WERI-Rb-1 (cell line): Measurements from ENCODE around the gene CENPP.
"Not testable (repeated sequence)": the region's sequence is repeated elsewhere in the genome, so short reads cannot be mapped to it uniquely, and the experiment has no call there.

Experiments
- DNase-seq: peaks from one replicate; pipeline ENCODE4 v3.0.0-alpha.2; 2020
- H3K27ac ChIP-seq: fragments of 250-450 bp; sonication (Bioruptor Pico); 2 replicates; pipeline ENCODE4 v1.5.1; 2020; ENCODE audit warnings: mild to moderate bottlenecking, moderate library complexity
- H3K27me3 ChIP-seq: fragments of 250-450 bp; sonication (Bioruptor Pico); 2 replicates; pipeline ENCODE4 v1.5.1; 2021; ENCODE audit warnings: mild to moderate bottlenecking, low read depth, moderate library complexity; ENCODE audit not compliant: insufficient read depth, severe bottlenecking
- H3K36me3 ChIP-seq: fragments of 250-450 bp; sonication (Bioruptor Pico); 2 replicates; pipeline ENCODE4 v1.5.1; 2020; ENCODE audit warnings: mild to moderate bottlenecking, moderate library complexity
- H3K4me3 ChIP-seq: 2 replicates; pipeline ENCODE4 v1.5.1; 2011; ENCODE audit warnings: low read depth, mild to moderate bottlenecking, control low read depth, low read length
- H3K9me3 ChIP-seq: fragments of 250-450 bp; sonication (Bioruptor Pico); 2 replicates; pipeline ENCODE4 v1.5.1; 2021; ENCODE audit warnings: mild to moderate bottlenecking, moderate library complexity; ENCODE audit not compliant: severe bottlenecking
- TF ChIP-seq, protein P1 (sequence below): IDR thresholded peaks from 2 replicates; pipeline ENCODE4 v1.5.1; 2011; ENCODE audit warnings: low read depth, mild to moderate bottlenecking, control low read depth, inconsistent platforms, low read length

The CENPP gene

DNA sequence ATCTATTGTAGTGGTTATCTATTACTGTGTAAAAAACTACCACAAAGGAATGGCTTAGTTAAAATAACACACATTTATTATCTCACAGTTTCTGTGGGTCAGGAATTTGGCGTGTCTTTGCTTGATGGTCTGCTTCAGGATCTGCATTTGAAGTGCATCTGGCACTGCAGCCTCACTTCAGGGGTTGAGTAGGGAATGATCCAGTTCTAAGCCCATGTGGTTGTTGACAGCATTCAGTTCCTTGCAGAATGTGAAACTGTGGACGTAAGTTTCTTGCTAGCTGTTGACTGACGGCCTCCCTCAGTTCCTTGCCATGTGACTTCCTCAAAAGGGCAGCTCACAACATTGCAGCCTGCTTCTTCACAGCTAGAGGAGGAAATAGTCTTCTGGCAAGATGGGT, 80.7 kb downstream of the CENPP start:
- Histone ChIP-seq H3K36me3 (no peaks in the 10 kb centered on the region), H3K4me3 (no peak overlapping the region), H3K27me3 (no peaks in the 10 kb centered on the region), H3K9me3 (no peaks in the 10 kb centered on the region), H3K27ac (no peak overlapping the region)
- DNase-seq, result no peak
- TF ChIP-seq, protein P1, sequence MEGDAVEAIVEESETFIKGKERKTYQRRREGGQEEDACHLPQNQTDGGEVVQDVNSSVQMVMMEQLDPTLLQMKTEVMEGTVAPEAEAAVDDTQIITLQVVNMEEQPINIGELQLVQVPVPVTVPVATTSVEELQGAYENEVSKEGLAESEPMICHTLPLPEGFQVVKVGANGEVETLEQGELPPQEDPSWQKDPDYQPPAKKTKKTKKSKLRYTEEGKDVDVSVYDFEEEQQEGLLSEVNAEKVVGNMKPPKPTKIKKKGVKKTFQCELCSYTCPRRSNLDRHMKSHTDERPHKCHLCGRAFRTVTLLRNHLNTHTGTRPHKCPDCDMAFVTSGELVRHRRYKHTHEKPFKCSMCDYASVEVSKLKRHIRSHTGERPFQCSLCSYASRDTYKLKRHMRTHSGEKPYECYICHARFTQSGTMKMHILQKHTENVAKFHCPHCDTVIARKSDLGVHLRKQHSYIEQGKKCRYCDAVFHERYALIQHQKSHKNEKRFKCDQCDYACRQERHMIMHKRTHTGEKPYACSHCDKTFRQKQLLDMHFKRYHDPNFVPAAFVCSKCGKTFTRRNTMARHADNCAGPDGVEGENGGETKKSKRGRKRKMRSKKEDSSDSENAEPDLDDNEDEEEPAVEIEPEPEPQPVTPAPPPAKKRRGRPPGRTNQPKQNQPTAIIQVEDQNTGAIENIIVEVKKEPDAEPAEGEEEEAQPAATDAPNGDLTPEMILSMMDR, result no peak

DNA sequence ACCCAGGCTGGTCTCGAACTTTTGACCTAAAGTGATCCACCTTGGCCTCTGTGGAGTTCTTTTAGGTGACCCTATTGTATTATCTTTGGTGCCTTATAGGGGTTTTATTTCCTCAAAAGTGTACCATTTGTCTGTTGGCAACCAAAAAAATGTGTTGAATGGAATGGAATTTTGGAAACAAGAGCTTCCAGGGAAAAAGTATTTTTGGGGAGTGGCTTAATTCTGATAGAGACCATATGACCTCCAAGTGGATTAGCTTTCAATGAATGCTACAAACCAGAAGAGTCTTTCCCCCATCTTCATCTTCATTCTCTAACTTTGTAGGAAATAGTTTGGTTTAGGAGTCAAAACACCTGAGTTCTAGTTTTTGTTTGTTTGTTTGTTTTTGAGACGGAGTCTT, 82.1 kb downstream of the CENPP start:
- no peaks in the 10 kb centered on the region for H3K9me3 ChIP-seq
- no peaks in the 10 kb centered on the region for H3K36me3 ChIP-seq
- DNase-seq, result no peak
- no peaks in the 10 kb centered on the region for H3K27me3 ChIP-seq
- no peak overlapping the region for H3K27ac ChIP-seq
- no peak overlapping the region for H3K4me3 ChIP-seq
- TF ChIP-seq, protein P1, result no peak

DNA sequence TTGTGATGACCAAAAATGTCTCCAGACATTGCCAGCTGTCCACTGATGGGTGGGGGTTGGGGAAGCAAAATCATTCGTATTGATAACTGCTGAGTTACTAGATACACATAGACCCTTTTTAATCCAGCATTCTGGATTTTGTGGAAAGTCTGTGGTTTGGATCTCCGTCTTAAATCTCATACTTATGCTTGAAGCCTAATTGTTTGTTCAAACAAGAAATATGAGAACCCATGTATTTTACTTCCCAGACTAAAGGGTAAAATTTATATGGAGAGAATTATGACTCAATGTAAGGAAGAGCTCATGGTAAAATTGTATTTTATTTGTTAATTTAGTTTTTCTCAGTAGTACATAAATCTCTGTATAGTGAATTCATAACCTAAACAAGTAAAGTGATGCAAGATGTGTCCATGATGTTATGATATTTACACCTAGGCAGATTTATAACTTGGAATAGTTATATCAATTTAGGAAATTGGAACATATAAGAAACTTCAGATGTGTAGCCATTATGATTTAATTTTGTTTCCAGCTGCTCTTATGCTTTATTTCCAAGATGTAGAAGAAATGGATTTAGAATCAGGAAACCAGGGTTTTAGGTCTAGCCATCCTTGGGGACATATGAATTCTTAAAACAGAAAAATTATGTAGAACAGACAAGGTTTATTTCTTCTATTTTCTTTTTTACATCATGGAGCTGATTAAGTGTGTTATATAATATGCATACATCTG, 83.2 kb downstream of the CENPP start:
- TF ChIP-seq, protein P1, result no peak
- H3K9me3 ChIP-seq, result no peaks in the 10 kb centered on the region
- DNase-seq, result no peak
- H3K27me3 ChIP-seq, result no peaks in the 10 kb centered on the region
- H3K27ac ChIP-seq, result no peak overlapping the region
- H3K4me3 ChIP-seq, result no peak overlapping the region
- H3K36me3 ChIP-seq, result no peaks in the 10 kb centered on the region

DNA sequence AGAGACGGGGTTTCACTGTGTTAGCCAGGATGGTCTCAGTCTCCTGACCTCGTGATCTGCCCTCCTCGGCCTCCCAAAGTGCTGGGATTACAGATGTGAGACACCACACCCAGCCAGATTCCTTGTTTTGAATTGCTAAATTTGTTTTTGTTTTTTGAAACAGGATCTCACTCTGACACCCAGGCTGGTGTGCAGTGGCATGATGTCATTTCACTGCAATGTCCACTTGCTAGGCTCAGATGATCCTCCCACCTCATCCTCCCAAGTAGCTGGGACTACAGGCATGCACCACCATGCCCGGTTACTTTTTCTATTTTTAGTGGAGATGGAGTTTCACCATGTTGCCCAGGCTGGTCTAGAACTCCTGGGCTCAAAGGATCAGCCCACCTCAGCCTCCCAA, 85.4 kb downstream of the CENPP start:
- not testable (repeated sequence) for H3K36me3 ChIP-seq, H3K27ac ChIP-seq, H3K4me3 ChIP-seq, DNase-seq, H3K27me3 ChIP-seq, H3K9me3 ChIP-seq

DNA sequence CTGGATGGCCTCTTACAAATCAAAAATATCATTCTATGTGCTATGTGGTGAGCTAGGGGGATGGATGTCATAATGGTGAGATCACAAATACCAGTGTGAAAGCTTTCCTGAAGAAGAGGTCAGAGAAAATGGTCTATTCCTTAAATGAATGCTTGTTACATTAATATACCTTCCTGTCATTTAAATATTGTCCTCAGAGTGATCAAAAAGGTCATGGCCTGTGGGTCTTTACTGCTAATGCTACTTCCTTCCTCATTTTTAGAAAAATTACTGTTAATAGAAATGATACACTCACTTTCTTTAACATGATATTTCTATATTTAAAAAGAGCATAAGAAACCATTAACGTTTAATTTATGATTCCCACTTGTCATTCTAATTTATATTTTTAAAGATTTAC, 88.8 kb downstream of the CENPP start:
- DNase-seq, result no peak
- Histone ChIP-seq H3K27ac (no peak overlapping the region), H3K4me3 (no peak overlapping the region), H3K27me3 (no peaks in the 10 kb centered on the region), H3K36me3 (no peaks in the 10 kb centered on the region), H3K9me3 (no peaks in the 10 kb centered on the region)
- TF ChIP-seq, protein P1, result no peak

DNA sequence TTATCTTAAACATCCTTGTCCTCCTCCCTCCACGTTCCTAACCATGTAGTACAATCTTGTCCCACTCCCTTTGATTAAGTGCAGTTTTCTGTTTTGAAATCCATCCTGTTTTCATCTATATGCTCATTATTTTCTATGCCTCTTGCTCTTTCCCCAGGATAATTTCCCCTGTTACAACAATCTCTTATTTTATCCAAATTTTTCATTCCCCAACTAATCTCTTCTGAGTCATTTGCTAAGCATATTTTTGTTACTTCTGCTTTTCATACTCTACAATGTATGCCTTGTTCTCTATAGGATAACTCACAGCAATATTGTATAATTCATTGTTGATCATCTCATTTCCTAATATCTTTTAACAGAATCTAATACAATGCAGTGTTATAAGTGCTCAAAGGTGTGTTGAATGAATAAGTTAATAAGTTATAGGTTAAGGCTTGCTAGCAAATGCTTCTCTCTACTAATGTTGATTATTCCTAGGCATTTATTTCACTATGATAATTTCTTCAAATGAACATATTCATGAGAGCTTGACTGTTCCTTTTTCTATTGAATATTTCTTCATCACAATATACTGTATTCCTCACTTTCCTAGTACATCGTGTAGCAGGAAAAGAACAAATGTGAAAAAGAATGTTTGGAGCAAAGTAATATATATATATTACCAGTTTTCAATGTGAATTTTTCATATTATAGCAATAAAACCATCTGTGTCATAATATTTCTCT, 97.0 kb downstream of the CENPP start:
- H3K4me3 ChIP-seq, result no peak overlapping the region
- DNase-seq, result no peak
- TF ChIP-seq, protein P1, result no peak
- H3K27me3 ChIP-seq, result no peaks in the 10 kb centered on the region
- H3K9me3 ChIP-seq, result no peaks in the 10 kb centered on the region
- no peaks in the 10 kb centered on the region for H3K36me3 ChIP-seq
- no peak overlapping the region for H3K27ac ChIP-seq
